HepG2 (cell line): ENCODE data around the gene RBM14. TPM values are rescaled to one million over a fixed set of nuclear protein-coding genes. Genes with fewer than 3 reads are reported as not detected.

Experiments used
- ATAC-seq: fragments of 200-7000 bp; cut with Tn5 transposase; 3 replicates; pipeline ENCODE4 v1.9.1; 2020; ENCODE audit warnings: mild to moderate bottlenecking, moderate library complexity
- BruUV-seq: library from RNA; stranded (reverse); fragments of 400-500 nt; replicated peaks from 2 replicates; lab custom pipeline; 2021; lab: Mats Ljungman, UMichigan
- CTCF ChIA-PET: fragments of 300-600 bp; formaldehyde crosslinking; extraction: SDS; loops from one replicate; lab custom pipeline; 2021; ENCODE audit warnings: low total read pairs, inconsistent platforms, low intra/inter-chr PET ratio; lab: Yijun Ruan, JAX
- POLR2A ChIA-PET: fragments of 350-600 bp; sonication (Branson Sonifier 250); formaldehyde crosslinking; loops from one replicate; lab custom pipeline; 2020; ENCODE audit warnings: antibody characterized with exemption, inconsistent platforms; lab: Yijun Ruan, JAX
- DNase-seq: peaks from one replicate; pipeline ENCODE4 v3.0.0-alpha.2; 2015; ENCODE audit warnings: low spot score
- FAIRE-seq: peaks from 3 replicates; lab custom pipeline; 2011; peaks lifted over from hg19 to GRCh38; lab: Jason Lieb, UNC
- H2AFZ ChIP-seq: one replicate; pipeline ENCODE4 v1.6.1; 2011; ENCODE audit warnings: low read length, inconsistent platforms
- H3K27ac ChIP-seq: fragments of 300-600 bp; 3 replicates; pipeline ENCODE4 v1.8.0; 2011; ENCODE audit warnings: mixed run types, mild to moderate bottlenecking, mixed read lengths, low read length, inconsistent platforms; ENCODE audit not compliant: insufficient read depth; ENCODE audit errors: extremely low read length
- H3K27me3 ChIP-seq, 2 experiments: fragments of 200-600 bp in 1 of 2; 2 replicates in 1 of 2; 3 replicates in 1 of 2; pipeline versions ENCODE4 v1.6.0 to v1.8.0; 2011; ENCODE audit warnings: low read length in 2 of 2, mild to moderate bottlenecking in 2 of 2, moderate library complexity in 2 of 2, inconsistent platforms in 1 of 2; ENCODE audit not compliant: insufficient read depth in 2 of 2, control insufficient read depth in 1 of 2
- H3K36me3 ChIP-seq, 2 experiments: fragments of 200-600 bp in 1 of 2; replicated peaks in 1 of 2; 2 replicates in 1 of 2; 3 replicates in 1 of 2; pipeline versions ENCODE4 v1.5.1 to v1.8.0; 2011; ENCODE audit warnings: low read length in 2 of 2, inconsistent platforms in 1 of 2; ENCODE audit not compliant: insufficient read depth in 2 of 2, control insufficient read depth in 1 of 2
- H3K4me1 ChIP-seq: 2 replicates; pipeline ENCODE4 v1.5.1; 2012; ENCODE audit warnings: low read length, inconsistent platforms; ENCODE audit not compliant: insufficient read depth
- H3K4me2 ChIP-seq: 2 replicates; pipeline ENCODE4 v1.6.0; 2011; ENCODE audit warnings: low read depth, low read length, inconsistent platforms
- H3K4me3 ChIP-seq, 3 experiments: fragments of 200-600 bp in 1 of 3; sonication (generic), shearing (Covaris generic) in 1 of 3; replicated peaks in 1 of 3; 2 replicates each; pipeline ENCODE4 v1.5.1; 2011 to 2016; ENCODE audit warnings: low read length in 3 of 3, inconsistent platforms in 2 of 3, low read depth in 2 of 3, mild to moderate bottlenecking in 2 of 3, control low read depth in 1 of 3, mixed read lengths in 1 of 3; ENCODE audit not compliant: insufficient read depth in 1 of 3
- H3K79me2 ChIP-seq: one replicate; pipeline ENCODE4 v1.6.1; 2011; ENCODE audit warnings: low read length, inconsistent platforms; ENCODE audit not compliant: insufficient read depth
- H3K9ac ChIP-seq: 2 replicates; pipeline ENCODE4 v1.6.0; 2011; ENCODE audit warnings: mild to moderate bottlenecking, low read depth, low read length, inconsistent platforms; ENCODE audit not compliant: insufficient read depth
- H3K9me3 ChIP-seq: 2 replicates; pipeline ENCODE4 v1.5.1; 2012; ENCODE audit warnings: mild to moderate bottlenecking, low read length
- H4K20me1 ChIP-seq: 2 replicates; pipeline ENCODE4 v1.6.0; 2011; ENCODE audit warnings: inconsistent platforms, mild to moderate bottlenecking, low read length, moderate library complexity; ENCODE audit not compliant: insufficient read depth
- ADNP ChIP-seq: sonication (generic); formaldehyde crosslinking; IDR thresholded peaks from 2 replicates; pipeline ENCODE4 v1.4.0; 2020; ENCODE audit warnings: missing genetic modification reagents
- BHLHE40 ChIP-seq: IDR thresholded peaks from 2 replicates; pipeline ENCODE4 v1.6.1; 2011; ENCODE audit warnings: low read length, improper control_type of control experiment
- EZH2 ChIP-seq: conservative IDR thresholded peaks from 2 replicates; pipeline ENCODE4 v1.6.1; 2012; ENCODE audit warnings: mild to moderate bottlenecking, low read depth, low read length, moderate library complexity
- HDAC2 ChIP-seq: sonication (generic); formaldehyde crosslinking; IDR thresholded peaks from 2 replicates; pipeline ENCODE4 v1.4.0; 2020; ENCODE audit warnings: missing genetic modification reagents
- HMG20B ChIP-seq: conservative IDR thresholded peaks from 2 replicates; pipeline ENCODE4 v1.6.1; 2016; ENCODE audit warnings: missing genetic modification reagents, missing compliant biosample characterization
- MEIS2 ChIP-seq: sonication (generic); formaldehyde crosslinking; IDR thresholded peaks from 2 replicates; pipeline ENCODE4 v1.9.0; 2021; ENCODE audit warnings: mild to moderate bottlenecking, missing genetic modification reagents
- NONO ChIP-seq, 2 experiments: fragments of 450-650 bp in 1 of 2; sonication (generic) in 1 of 2; formaldehyde crosslinking in 1 of 2; IDR thresholded peaks in 1 of 2; conservative IDR thresholded peaks in 1 of 2; 2 replicates each; pipeline versions ENCODE4 v1.6.1 to v1.8.0; 2017 to 2022; ENCODE audit warnings: mild to moderate bottlenecking in 1 of 2, missing genetic modification reagents in 1 of 2, moderate library complexity in 1 of 2
- ZFP90 ChIP-seq: sonication (generic); formaldehyde crosslinking; IDR thresholded peaks from 2 replicates; pipeline ENCODE4 v1.8.0; 2022; ENCODE audit warnings: missing genetic modification reagents, mild to moderate bottlenecking, inconsistent platforms, borderline replicate concordance
- ZNF564 ChIP-seq: sonication (generic); formaldehyde crosslinking; IDR thresholded peaks from 2 replicates; pipeline ENCODE4 v1.8.1; 2023; ENCODE audit warnings: mild to moderate bottlenecking, missing genetic modification reagents
- ZNF678 ChIP-seq: sonication (generic); formaldehyde crosslinking; IDR thresholded peaks from 2 replicates; pipeline ENCODE4 v1.4.0; 2020; ENCODE audit warnings: mild to moderate bottlenecking, missing genetic modification reagents
- WGBS: methylation state at CpG from one replicate; pipeline ENCODE4 v1.1.6; 2017; ENCODE audit warnings: low lambda C conversion rate; 5-methylcytosine and 5-hydroxymethylcytosine counted together
- in situ Hi-C: cut with HindIII; loops from 2 replicates; pipeline ENCODE4 v1.10.0; 2017; ENCODE audit warnings: low pct_unique_long_range_greater_than_20kb; ENCODE audit not compliant: extremely low pct_ligation_motif_present
- intact Hi-C: fragments of 100-400 bp; cut with micrococcal nuclease; formaldehyde crosslinking; loops from one replicate; pipeline ENCODE4 v1.10.0; 2022; ENCODE audit not compliant: unreplicated experiment
- polyA plus RNA-seq, 8 experiments: library from polyadenylated mRNA; depleted of rRNA in 3 of 8; stranded (reverse) in 7 of 8; unstranded in 1 of 8; fragments of >200 nt; fragmentation: Illumina TruSeq in 4 of 8; extraction: Trizol in 4 of 8; gene quantifications; 2 replicates each; pipeline versions ENCODE4 v1.2.1 to v1.2.3, GENCODE V29; 2011 to 2016; ENCODE audit warnings: low read depth in 4 of 8, missing spikeins in 1 of 8, mixed read lengths in 1 of 8; ENCODE audit not compliant: insufficient read depth in 1 of 8
- total RNA-seq, 5 experiments: library from RNA; depleted of rRNA; stranded (reverse); fragments of >200 nt; fragmentation: Illumina TruSeq; extraction: Trizol; gene quantifications; 2 replicates each; pipeline ENCODE4 v1.2.3, GENCODE V29; 2016; ENCODE audit warnings: low read depth in 1 of 5
- TF ChIP-seq, protein P1 (sequence below): sonication (generic); formaldehyde crosslinking; IDR thresholded peaks from 2 replicates; pipeline ENCODE4 v1.5.0; 2020; ENCODE audit warnings: mild to moderate bottlenecking, low read depth, missing genetic modification reagents, borderline replicate concordance
- TF ChIP-seq, protein P2 (sequence below): sonication (generic); formaldehyde crosslinking; IDR thresholded peaks from 2 replicates; pipeline ENCODE4 v1.4.0; 2020; ENCODE audit warnings: missing genetic modification reagents
- TF ChIP-seq, protein P3 (sequence below): fragments of 450-650 bp; IDR thresholded peaks from 2 replicates; pipeline ENCODE4 v1.6.1; 2017; ENCODE audit warnings: mild to moderate bottlenecking
- TF ChIP-seq, protein P4 (sequence below): sonication (generic); formaldehyde crosslinking; IDR thresholded peaks from 2 replicates; pipeline ENCODE4 v1.8.0; 2022; ENCODE audit warnings: low read depth, missing genetic modification reagents

The RBM14 gene
- total and polyA plus RNA-seq, 2 of the 13 experiments (the other 11 are each of a cell fraction or from before 2014, with no cell fraction given), result 12.7 to 44.1 TPM

DNA sequence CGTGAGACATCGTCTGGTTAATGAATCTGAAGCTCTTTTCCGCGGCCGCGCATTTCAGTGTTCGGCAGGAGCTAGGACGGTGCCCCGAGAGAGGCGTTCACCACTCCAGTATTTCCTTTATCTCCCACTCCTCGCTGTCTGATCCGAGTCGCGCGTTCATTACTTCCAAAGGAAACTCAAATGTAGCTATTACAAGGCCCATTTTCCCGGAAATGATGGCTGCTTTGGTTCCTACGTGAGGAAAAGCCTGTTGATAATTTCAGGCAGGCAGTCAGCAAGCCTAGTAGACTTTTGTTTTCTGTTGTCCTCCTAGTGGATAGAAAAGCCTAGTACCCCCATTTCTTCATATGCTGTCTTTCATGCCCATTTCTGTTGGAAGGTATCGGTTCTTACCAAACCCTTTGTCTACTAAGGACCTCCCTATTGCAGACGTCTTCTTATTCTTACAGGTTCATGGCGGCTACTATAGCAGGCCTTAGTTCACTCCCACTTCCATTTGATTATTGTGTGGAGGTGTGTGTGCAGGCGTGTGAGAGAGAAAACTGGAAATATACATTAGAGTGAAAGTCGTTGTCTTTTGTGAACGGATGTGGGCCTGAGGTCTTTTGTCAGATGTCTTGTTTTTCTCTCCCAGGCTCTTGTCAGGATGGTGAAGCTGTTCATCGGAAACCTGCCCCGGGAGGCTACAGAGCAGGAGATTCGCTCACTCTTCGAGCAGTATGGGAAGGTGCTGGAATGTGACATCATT is 22.8 kb downstream of the RBM14 start:
- no peaks in the 10 kb centered on the region for H3K9me3 ChIP-seq
- 7% methylated on average over 25 of the region's 27 CpGs for WGBS
- intact Hi-C loops (loop anchor here (2.0 kb wide), 1 partner anchor 46 kb away; the partner anchor contains the start of genes CCDC87 and CCS), in situ Hi-C loops (no loop called here)
- H4K20me1 ChIP-seq, result peaks cover 59% of the 10 kb centered on the region
- H3K27ac ChIP-seq, result peak overlapping the region; percentile 95
- TSS peak; percentile 67 for BruUV-seq
- peak overlapping the region; percentile 97 for H3K9ac ChIP-seq
- ATAC-seq (no peak), DNase-seq (peak; percentile 29), FAIRE-seq (peak; percentile 32)
- peak overlapping the region; percentile 87 to 96 (median 90) for H3K4me3 ChIP-seq
- H3K36me3 ChIP-seq, result peaks cover 11 to 30% of the 10 kb centered on the region in 2 experiments
- ChIA-PET CTCF (interaction anchor here (2.1 kb wide), 1 partner anchor 60 kb away, joined by 7 read pairs; no protein-coding TSS in a partner anchor), POLR2A (interaction anchor here (0.6 to 10.0 kb wide), 21 partner anchors 9 to 734 kb away, joined by 3 to 211 read pairs (median 13); partner anchors contain the start of genes ACTN3, BBS1, CCDC87 and CCS)
- no peak overlapping the region for H2AFZ ChIP-seq
- H3K4me1 ChIP-seq, result peaks cover 71% of the 10 kb centered on the region
- H3K4me2 ChIP-seq, result peak overlapping the region; percentile 88
- H3K79me2 ChIP-seq, result peaks cover 84% of the 10 kb centered on the region
- no peaks in the 10 kb centered on the region; a peak in 1 of 5 replicates for H3K27me3 ChIP-seq
- TF ChIP-seq, protein P1, sequence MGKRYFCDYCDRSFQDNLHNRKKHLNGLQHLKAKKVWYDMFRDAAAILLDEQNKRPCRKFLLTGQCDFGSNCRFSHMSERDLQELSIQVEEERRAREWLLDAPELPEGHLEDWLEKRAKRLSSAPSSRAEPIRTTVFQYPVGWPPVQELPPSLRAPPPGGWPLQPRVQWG, result no peak
- TF ChIP-seq MEIS2 (CRISPR knock-in tag) (no peak), HDAC2 (CRISPR knock-in tag) (no peak), ZFP90 (CRISPR knock-in tag) (no peak), ZNF564 (CRISPR knock-in tag) (0 out of 2 replicates have a peak, but pooled peaks have one; percentile 9), BHLHE40 (no peak), HMG20B (CRISPR knock-in tag) (no peak), ADNP (CRISPR knock-in tag) (no peak), EZH2 (no peak), NONO (IDR thresholded peaks at IDR 0.05) (no peak), NONO (CRISPR knock-in tag; conservative IDR thresholded peaks at IDR 0.05) (no peak), ZNF678 (CRISPR knock-in tag) (no peak)
- TF ChIP-seq, protein P2, sequence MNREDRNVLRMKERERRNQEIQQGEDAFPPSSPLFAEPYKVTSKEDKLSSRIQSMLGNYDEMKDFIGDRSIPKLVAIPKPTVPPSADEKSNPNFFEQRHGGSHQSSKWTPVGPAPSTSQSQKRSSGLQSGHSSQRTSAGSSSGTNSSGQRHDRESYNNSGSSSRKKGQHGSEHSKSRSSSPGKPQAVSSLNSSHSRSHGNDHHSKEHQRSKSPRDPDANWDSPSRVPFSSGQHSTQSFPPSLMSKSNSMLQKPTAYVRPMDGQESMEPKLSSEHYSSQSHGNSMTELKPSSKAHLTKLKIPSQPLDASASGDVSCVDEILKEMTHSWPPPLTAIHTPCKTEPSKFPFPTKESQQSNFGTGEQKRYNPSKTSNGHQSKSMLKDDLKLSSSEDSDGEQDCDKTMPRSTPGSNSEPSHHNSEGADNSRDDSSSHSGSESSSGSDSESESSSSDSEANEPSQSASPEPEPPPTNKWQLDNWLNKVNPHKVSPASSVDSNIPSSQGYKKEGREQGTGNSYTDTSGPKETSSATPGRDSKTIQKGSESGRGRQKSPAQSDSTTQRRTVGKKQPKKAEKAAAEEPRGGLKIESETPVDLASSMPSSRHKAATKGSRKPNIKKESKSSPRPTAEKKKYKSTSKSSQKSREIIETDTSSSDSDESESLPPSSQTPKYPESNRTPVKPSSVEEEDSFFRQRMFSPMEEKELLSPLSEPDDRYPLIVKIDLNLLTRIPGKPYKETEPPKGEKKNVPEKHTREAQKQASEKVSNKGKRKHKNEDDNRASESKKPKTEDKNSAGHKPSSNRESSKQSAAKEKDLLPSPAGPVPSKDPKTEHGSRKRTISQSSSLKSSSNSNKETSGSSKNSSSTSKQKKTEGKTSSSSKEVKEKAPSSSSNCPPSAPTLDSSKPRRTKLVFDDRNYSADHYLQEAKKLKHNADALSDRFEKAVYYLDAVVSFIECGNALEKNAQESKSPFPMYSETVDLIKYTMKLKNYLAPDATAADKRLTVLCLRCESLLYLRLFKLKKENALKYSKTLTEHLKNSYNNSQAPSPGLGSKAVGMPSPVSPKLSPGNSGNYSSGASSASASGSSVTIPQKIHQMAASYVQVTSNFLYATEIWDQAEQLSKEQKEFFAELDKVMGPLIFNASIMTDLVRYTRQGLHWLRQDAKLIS, result 0 out of 2 replicates have a peak, but pooled peaks have one; percentile 2
- TF ChIP-seq, protein P3, sequence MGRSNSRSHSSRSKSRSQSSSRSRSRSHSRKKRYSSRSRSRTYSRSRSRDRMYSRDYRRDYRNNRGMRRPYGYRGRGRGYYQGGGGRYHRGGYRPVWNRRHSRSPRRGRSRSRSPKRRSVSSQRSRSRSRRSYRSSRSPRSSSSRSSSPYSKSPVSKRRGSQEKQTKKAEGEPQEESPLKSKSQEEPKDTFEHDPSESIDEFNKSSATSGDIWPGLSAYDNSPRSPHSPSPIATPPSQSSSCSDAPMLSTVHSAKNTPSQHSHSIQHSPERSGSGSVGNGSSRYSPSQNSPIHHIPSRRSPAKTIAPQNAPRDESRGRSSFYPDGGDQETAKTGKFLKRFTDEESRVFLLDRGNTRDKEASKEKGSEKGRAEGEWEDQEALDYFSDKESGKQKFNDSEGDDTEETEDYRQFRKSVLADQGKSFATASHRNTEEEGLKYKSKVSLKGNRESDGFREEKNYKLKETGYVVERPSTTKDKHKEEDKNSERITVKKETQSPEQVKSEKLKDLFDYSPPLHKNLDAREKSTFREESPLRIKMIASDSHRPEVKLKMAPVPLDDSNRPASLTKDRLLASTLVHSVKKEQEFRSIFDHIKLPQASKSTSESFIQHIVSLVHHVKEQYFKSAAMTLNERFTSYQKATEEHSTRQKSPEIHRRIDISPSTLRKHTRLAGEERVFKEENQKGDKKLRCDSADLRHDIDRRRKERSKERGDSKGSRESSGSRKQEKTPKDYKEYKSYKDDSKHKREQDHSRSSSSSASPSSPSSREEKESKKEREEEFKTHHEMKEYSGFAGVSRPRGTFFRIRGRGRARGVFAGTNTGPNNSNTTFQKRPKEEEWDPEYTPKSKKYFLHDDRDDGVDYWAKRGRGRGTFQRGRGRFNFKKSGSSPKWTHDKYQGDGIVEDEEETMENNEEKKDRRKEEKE, result no peak
- TF ChIP-seq, protein P4, sequence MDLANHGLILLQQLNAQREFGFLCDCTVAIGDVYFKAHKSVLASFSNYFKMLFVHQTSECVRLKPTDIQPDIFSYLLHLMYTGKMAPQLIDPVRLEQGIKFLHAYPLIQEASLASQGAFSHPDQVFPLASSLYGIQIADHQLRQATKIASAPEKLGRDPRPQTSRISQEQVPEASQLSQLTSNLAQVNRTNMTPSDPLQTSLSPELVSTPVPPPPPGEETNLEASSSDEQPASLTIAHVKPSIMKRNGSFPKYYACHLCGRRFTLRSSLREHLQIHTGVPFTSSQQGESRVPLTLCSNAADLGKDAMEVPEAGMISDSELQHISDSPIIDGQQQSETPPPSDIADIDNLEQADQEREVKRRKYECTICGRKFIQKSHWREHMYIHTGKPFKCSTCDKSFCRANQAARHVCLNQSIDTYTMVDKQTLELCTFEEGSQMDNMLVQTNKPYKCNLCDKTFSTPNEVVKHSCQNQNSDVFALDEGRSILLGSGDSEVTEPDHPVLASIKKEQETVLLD (CRISPR knock-in tag), result no peak
